Stimulated activated CD8-positive, alpha-beta memory T cell treated with anti-CD3 and anti-CD28 coated beads, Interleukin-15, amount 100 ng/mL, for 1 hour (primary cell): ENCODE results near the gene GSTA2.
A peak's percentile ranks its signal among the peaks of the same experiment; 100 is the strongest.
"Not testable (repeated sequence)": the region's sequence is repeated elsewhere in the genome, so short reads cannot be mapped to it uniquely, and the experiment has no call there.

Source experiments
- DNase-seq: peaks from one replicate; pipeline ENCODE4 v3.0.0-alpha.2; 2020; ENCODE audit warnings: low read depth

GSTA2 gene

DNA sequence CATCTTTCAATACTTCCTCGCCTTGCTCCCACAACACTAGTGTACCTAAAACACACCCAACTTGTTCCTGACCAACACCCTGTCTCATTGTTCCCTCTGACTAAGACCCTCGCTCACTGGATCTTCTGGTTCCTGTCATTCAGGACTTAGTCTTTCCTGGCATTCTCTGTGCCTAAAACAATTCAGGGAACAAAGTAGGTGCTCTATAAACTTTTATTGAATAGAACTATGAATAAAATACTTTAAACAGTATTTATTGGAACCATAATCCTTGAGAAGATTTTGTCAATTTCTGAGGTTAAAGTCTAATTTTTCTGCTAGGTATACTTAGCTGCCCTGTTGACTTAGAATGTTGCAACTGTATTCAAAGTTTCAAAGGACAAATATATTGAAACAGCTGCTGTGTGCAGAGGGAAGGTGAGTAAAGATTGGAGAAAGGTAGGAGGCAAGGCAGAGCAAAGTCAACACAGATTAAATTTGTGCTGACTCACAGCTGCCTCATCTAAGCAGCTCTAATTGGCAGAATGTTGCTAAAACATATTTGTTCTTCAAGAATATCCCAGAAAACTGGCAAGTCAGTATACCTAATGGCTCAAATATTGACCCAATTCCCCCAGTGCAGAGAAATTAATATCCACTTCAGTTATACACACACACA, 37.6 kb downstream of the GSTA2 start:
- no peak for DNase-seq

DNA sequence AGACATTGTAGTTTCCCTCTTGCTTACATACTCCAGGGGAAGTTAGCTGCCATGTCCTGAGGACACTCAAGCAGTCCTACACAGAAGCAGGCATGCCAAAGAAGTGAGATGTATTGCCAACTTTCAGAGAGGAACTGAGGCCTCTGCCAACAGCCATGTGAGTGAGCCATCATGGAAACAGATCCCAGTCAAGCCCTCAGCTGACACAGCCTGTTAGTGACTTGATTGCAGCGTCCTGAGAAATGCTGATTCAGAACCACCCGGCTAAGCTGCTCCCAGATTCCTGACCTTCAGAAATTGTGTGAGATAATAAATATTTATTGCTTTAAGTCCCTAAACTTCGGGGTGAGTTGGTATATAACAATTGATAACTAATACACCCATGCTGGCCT, 38.1 kb downstream of the GSTA2 start:
- no peak for DNase-seq

GRCh38 chr6:52724406-52725121, 38.7 kb downstream of the GSTA2 start:
- DNase-seq: peak; percentile 18

- DNase-seq: no peak
Measured at GRCh38 chr6:52724042-52724405, 39.3 kb downstream of the GSTA2 start.

DNA sequence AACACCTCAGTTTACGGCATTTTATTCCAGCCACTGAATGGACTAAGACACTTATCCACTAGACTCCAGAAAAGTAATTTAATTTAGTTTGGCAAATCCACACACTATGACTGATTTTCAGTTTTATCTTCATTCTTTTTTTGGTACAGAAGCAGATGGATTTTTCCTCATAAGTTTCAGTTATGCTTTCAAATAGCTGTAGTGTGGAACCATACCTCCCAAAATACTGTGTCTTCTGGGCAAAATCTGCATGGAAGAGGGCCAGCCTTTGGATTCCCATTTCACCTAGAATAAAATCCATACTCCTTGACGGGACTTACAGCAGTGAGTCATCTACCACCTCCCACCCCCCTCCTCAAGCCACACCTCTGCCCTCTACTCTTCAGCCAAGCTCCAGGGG, 43.0 kb downstream of the GSTA2 start:
- no peak for DNase-seq

DNA sequence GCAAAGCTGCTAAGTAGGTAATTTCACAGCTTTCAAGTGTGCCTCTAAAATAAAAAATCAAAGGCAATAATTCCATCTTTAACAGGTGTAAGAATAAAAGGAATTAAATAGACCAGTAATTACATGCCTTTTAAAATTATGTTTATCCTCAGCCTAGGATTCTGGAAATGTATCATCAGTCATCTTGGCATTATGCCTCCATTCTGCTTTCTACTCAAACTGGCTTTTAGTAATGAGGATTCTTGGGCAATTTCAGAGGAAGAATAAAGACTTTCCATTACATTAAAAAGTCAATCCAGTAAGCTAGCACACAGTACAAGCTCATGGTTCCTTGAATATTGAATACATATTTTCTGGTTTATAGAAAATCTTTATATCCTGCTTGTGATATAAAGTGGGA, 44.7 kb downstream of the GSTA2 start:
- no peak for DNase-seq

GRCh38 chr6:52714761-52715160, 48.5 kb downstream of the GSTA2 start:
- DNase-seq: not testable (repeated sequence)

GRCh38 chr6:52712136-52712535, 51.1 kb downstream of the GSTA2 start:
- no peak for DNase-seq

GRCh38 chr6:52707963-52708680, 55.2 kb downstream of the GSTA2 start:
- no peak for DNase-seq

DNA sequence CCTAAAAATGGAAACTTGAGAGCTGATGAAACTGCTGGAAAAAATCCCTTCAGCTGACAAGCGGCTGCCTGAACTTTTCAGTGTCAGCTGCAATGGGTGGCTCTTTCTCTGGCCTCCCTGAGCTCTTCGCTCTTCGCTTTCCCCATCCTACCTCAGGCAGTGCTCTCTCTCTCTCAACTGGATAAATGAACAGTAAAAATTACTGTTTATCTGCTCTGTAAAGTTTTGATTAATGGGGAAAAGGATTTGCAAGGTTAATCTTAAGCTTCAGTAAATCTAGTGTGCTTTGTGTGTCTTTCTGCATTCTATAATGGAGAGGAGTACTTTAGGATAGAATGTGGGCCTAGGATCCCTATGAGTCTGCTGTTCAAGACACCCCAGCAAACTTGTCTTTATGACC, 57.3 kb downstream of the GSTA2 start:
- no peak for DNase-seq

DNA sequence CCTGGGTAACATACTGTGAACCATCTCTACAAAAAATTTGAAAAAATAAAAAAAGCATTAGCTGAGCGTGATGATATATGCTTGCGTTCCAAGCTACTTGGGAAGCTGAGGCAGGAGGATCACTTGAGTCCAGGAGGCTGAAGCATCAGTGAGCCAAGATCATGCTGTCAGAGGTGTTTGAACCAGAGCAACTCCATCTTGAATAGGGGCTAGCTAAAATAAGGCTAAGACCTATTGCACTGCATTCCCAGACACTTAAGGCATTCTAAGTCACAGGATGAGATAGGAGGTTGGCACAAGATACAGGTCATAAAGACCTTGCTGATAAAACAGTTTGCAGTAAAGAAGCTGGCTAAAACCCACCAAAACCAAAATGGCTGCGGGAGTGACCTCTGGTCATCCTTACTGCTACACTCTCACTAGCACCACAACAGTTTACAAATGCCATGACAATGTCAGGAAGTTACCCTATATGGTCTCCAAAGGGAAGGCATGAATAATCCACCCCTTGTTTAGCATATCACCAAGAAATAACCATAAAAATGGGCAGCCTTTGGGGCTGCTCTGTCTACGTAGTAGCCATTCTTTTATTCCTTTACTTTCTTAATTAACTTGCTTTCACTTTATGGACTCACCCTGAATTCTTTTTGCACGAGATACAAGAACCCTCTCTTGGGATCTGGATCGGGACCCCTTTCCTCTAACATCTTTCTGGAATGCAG, 58.3 kb downstream of the GSTA2 start:
- not testable (repeated sequence) for DNase-seq

DNA sequence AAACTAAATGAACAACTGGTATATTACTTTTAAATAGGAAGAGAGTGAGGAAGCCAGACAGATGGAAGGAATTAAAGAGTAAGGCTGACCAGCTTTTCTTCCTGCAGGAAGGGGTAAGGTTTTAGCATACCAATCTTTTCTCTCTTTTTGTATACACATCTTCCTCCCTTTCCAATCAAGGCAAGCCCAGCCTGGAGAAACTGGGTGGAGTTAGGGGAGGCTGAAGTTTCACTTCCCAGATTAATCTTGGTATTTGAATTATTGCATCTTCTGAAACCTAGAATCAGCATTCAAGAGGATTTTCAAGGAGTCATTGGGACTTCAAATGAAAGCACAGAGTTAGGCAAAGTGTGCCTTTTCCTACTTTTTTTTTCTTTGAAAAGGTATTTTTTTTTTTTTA, 59.2 kb downstream of the GSTA2 start:
- DNase-seq: no peak
